Epithelial cell of proximal tubule (primary cell): ENCODE results near the gene CBY1. TPM values are rescaled to one million over a fixed set of nuclear protein-coding genes. Genes with fewer than 3 reads are reported as not detected.

Experiments
- DNase-seq: peaks from one replicate; pipeline ENCODE4 v3.0.0-alpha.2; 2011; ENCODE audit warnings: low read depth
- H3K4me3 ChIP-seq: 2 replicates; pipeline ENCODE4 v1.5.1; 2011; ENCODE audit warnings: low read depth, mild to moderate bottlenecking, low read length
- CTCF ChIP-seq: conservative IDR thresholded peaks from 2 replicates; pipeline ENCODE4 v1.5.1; 2012; ENCODE audit warnings: low read depth, mild to moderate bottlenecking, low read length
- total RNA-seq: library from RNA; depleted of rRNA; stranded (reverse); fragments of >200 nt; gene quantifications from 2 replicates; pipeline ENCODE4 v1.2.3, GENCODE V29; 2015

Gene CBY1
- total RNA-seq, 1 donor from 2014 or later, result 28.9 TPM

GRCh38 chr22:38675833-38676232 lies 19.4 kb downstream of the CBY1 start:
- TF ChIP-seq CTCF, result no peak
- DNase-seq, result no peak
- H3K4me3 ChIP-seq, result no peak overlapping the region

GRCh38 chr22:38681582-38682335 lies 25.3 kb downstream of the CBY1 start, which contains the start of gene TOMM22:
TOMM22 (plus strand) TSS chr22:38681957; CDS start chr22:38681979, 22 bp downstream.
- peak; percentile 57 for TF ChIP-seq CTCF
- H3K4me3 ChIP-seq, result peak within 1 kb of the TSS; percentile 99
- no peak for DNase-seq

GRCh38 chr22:38684895-38685294 lies 28.5 kb downstream of the CBY1 start:
- TF ChIP-seq CTCF, result no peak
- no peak for DNase-seq
- H3K4me3 ChIP-seq, result no peak overlapping the region

- no peak overlapping the region for H3K4me3 ChIP-seq
- no peak for DNase-seq
- TF ChIP-seq CTCF, result no peak
These were observed 29.3 kb downstream of the CBY1 start for GRCh38 chr22:38685761-38686160.

GRCh38 chr22:38689651-38690050 lies 33.2 kb downstream of the CBY1 start:
- TF ChIP-seq CTCF, result no peak
- H3K4me3 ChIP-seq, result no peak overlapping the region
- no peak for DNase-seq

- TF ChIP-seq CTCF, result no peak
- H3K4me3 ChIP-seq, result no peak overlapping the region
- no peak for DNase-seq
These were observed 37.6 kb downstream of the CBY1 start for GRCh38 chr22:38694049-38694448.

- no peak for TF ChIP-seq CTCF
- H3K4me3 ChIP-seq, result no peak overlapping the region
- no peak for DNase-seq
These were observed 38.5 kb downstream of the CBY1 start for GRCh38 chr22:38694940-38695339.
